WTC11 (cell line): ENCODE results near the gene FAXDC2. TPM values are rescaled to one million over a fixed set of nuclear protein-coding genes. Genes with fewer than 3 reads are reported as not detected.

Experiments
- ATAC-seq: fragments of 200-7000 bp; cut with Tn5 transposase; 2 replicates; pipeline ENCODE4 v1.10.0; 2021; ENCODE audit warnings: mild to moderate bottlenecking, moderate library complexity
- CTCF ChIA-PET: fragments of 300-600 bp; sonication (Branson Sonifier 250); formaldehyde crosslinking; loops from one replicate; lab custom pipeline; 2021; ENCODE audit warnings: antibody characterized with exemption; lab: Charles Lee
- POLR2A ChIA-PET: fragments of 350-600 bp; sonication (Branson Sonifier 250); formaldehyde crosslinking; loops from one replicate; lab custom pipeline; 2021; ENCODE audit warnings: antibody characterized with exemption; lab: Charles Lee
- DNase-seq: peaks from one replicate; pipeline ENCODE4 v3.0.0; 2021; ENCODE audit warnings: low spot score
- H3K27ac Mint-ChIP-seq: 2 replicates; pipeline ENCODE4 v1.8.0; 2021; ENCODE audit warnings: mixed read lengths
- H3K27me3 Mint-ChIP-seq: 2 replicates; pipeline ENCODE4 v1.8.0; 2021; ENCODE audit warnings: low read depth, mild to moderate bottlenecking, moderate library complexity, mixed read lengths
- H3K36me3 Mint-ChIP-seq: 2 replicates; pipeline ENCODE4 v1.8.0; 2021; ENCODE audit warnings: mixed read lengths
- H3K4me1 Mint-ChIP-seq: 2 replicates; pipeline ENCODE4 v1.8.0; 2022; ENCODE audit warnings: mixed read lengths
- H3K4me3 Mint-ChIP-seq: 2 replicates; pipeline ENCODE4 v1.8.0; 2021; ENCODE audit warnings: mild to moderate bottlenecking, moderate library complexity, mixed read lengths
- H3K9me3 Mint-ChIP-seq: 2 replicates; pipeline ENCODE4 v1.8.0; 2021; ENCODE audit warnings: mixed read lengths
- ATF1 ChIP-seq: sonication (generic); formaldehyde crosslinking; IDR thresholded peaks from 2 replicates; pipeline ENCODE4 v1.8.1; 2023; ENCODE audit warnings: mild to moderate bottlenecking, moderate library complexity, missing genetic modification reagents
- ETV6 ChIP-seq: sonication (generic); formaldehyde crosslinking; IDR thresholded peaks from 2 replicates; pipeline ENCODE4 v1.8.1; 2022; ENCODE audit warnings: mild to moderate bottlenecking, missing genetic modification reagents
- FOXJ3 ChIP-seq: sonication (generic); formaldehyde crosslinking; IDR thresholded peaks from 2 replicates; pipeline ENCODE4 v1.9.0; 2021; ENCODE audit warnings: missing genetic modification reagents, mild to moderate bottlenecking, borderline replicate concordance
- IRF2 ChIP-seq: sonication (generic); formaldehyde crosslinking; IDR thresholded peaks from 2 replicates; pipeline ENCODE4 v1.8.0; 2022; ENCODE audit warnings: low read depth, missing genetic modification reagents, borderline replicate concordance
- MYBL2 ChIP-seq: sonication (generic); formaldehyde crosslinking; IDR thresholded peaks from 2 replicates; pipeline ENCODE4 v1.8.1; 2023; ENCODE audit warnings: mild to moderate bottlenecking, moderate library complexity, missing genetic modification reagents
- NR1H2 ChIP-seq: sonication (generic); formaldehyde crosslinking; IDR thresholded peaks from 2 replicates; pipeline ENCODE4 v1.9.0; 2021; ENCODE audit warnings: mild to moderate bottlenecking, moderate library complexity, missing genetic modification reagents
- RORB ChIP-seq: fragments of 250-450 bp; sonication (Bioruptor Pico); IDR thresholded peaks from 2 replicates; pipeline ENCODE4 v1.9.0; 2021; ENCODE audit warnings: mild to moderate bottlenecking
- SMAD3 ChIP-seq: sonication (generic); formaldehyde crosslinking; IDR thresholded peaks from 2 replicates; pipeline ENCODE4 v1.8.0; 2022; ENCODE audit warnings: missing genetic modification reagents, mild to moderate bottlenecking, borderline replicate concordance
- SMAD4 ChIP-seq: sonication (generic); formaldehyde crosslinking; IDR thresholded peaks from 2 replicates; pipeline ENCODE4 v1.8.0; 2022; ENCODE audit warnings: mild to moderate bottlenecking, missing genetic modification reagents
- ZNF232 ChIP-seq: sonication (generic); formaldehyde crosslinking; IDR thresholded peaks from 2 replicates; pipeline ENCODE4 v1.8.0; 2022; ENCODE audit warnings: mild to moderate bottlenecking, missing genetic modification reagents
- ZNF317 ChIP-seq: sonication (generic); formaldehyde crosslinking; IDR thresholded peaks from 2 replicates; pipeline ENCODE4 v1.8.1; 2023; ENCODE audit warnings: low read depth, mild to moderate bottlenecking, moderate library complexity, missing genetic modification reagents, borderline replicate concordance
- ZNF671 ChIP-seq: fragments of 250-450 bp; sonication (Bioruptor Pico); IDR thresholded peaks from 2 replicates; pipeline ENCODE4 v1.8.0; 2021; ENCODE audit warnings: mild to moderate bottlenecking
- total RNA-seq: library from RNA; stranded (reverse); gene quantifications from 3 replicates; pipeline ENCODE4 v1.2.3, GENCODE V29; 2021
- TF ChIP-seq, protein P1 (sequence below): sonication (generic); formaldehyde crosslinking; IDR thresholded peaks from 2 replicates; pipeline ENCODE4 v1.8.1; 2023; ENCODE audit warnings: mild to moderate bottlenecking, missing genetic modification reagents, moderate library complexity
- TF ChIP-seq, protein P2 (sequence below): sonication (generic); formaldehyde crosslinking; IDR thresholded peaks from 2 replicates; pipeline ENCODE4 v1.8.1; 2023; ENCODE audit warnings: mild to moderate bottlenecking, missing genetic modification reagents
- TF ChIP-seq, protein P3 (sequence below): sonication (generic); formaldehyde crosslinking; IDR thresholded peaks from 2 replicates; pipeline ENCODE4 v1.8.0; 2022; ENCODE audit warnings: mild to moderate bottlenecking, missing genetic modification reagents
- TF ChIP-seq, protein P4 (sequence below): sonication (generic); formaldehyde crosslinking; IDR thresholded peaks from 2 replicates; pipeline ENCODE4 v1.8.1; 2022; ENCODE audit warnings: mild to moderate bottlenecking, moderate library complexity, missing genetic modification reagents
- TF ChIP-seq, protein P5 (sequence below): sonication (generic); formaldehyde crosslinking; IDR thresholded peaks from 2 replicates; pipeline ENCODE4 v1.8.1; 2023; ENCODE audit warnings: mild to moderate bottlenecking, missing genetic modification reagents, borderline replicate concordance
- TF ChIP-seq, protein P6 (sequence below): sonication (generic); formaldehyde crosslinking; IDR thresholded peaks from 2 replicates; pipeline ENCODE4 v1.8.0; 2022; ENCODE audit warnings: mild to moderate bottlenecking, missing genetic modification reagents

FAXDC2 gene
- total RNA-seq, 1 experiment from 2014 or later, result 3.9 TPM

DNA sequence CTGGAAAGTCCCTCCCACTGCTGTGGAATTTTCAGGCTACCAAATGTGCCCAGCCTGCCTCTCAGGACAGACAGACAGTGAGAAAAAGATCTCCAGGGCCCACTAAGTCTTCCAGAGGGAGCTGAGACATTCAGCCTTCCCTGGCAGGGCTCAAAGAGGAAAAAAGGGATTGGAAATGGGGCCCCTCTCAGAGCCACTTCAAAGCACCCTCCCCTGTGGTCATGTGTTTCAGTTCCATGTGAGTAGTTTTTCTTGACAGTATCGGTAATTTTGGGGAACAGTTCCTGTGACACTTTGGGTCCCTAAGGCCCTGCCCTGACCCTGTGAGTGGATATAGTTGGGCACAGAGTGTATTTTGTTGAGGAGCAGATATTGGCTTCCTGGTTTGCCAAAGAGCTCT lies 70.3 kb downstream of the FAXDC2 start:
- H3K27me3 Mint-ChIP-seq, result no peaks in the 10 kb centered on the region
- TF ChIP-seq, protein P1, sequence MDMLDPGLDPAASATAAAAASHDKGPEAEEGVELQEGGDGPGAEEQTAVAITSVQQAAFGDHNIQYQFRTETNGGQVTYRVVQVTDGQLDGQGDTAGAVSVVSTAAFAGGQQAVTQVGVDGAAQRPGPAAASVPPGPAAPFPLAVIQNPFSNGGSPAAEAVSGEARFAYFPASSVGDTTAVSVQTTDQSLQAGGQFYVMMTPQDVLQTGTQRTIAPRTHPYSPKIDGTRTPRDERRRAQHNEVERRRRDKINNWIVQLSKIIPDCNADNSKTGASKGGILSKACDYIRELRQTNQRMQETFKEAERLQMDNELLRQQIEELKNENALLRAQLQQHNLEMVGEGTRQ (CRISPR knock-in tag), result no peak
- TF ChIP-seq ETV6 (CRISPR knock-in tag) (no peak), IRF2 (no peak), ATF1 (CRISPR knock-in tag) (no peak), ZNF671 (CRISPR knock-in tag) (no peak), NR1H2 (no peak), MYBL2 (CRISPR knock-in tag) (no peak), FOXJ3 (CRISPR knock-in tag) (no peak), RORB (CRISPR knock-in tag) (no peak), ZNF232 (CRISPR knock-in tag) (no peak), ZNF317 (CRISPR knock-in tag) (no peak)
- TF ChIP-seq, protein P2, sequence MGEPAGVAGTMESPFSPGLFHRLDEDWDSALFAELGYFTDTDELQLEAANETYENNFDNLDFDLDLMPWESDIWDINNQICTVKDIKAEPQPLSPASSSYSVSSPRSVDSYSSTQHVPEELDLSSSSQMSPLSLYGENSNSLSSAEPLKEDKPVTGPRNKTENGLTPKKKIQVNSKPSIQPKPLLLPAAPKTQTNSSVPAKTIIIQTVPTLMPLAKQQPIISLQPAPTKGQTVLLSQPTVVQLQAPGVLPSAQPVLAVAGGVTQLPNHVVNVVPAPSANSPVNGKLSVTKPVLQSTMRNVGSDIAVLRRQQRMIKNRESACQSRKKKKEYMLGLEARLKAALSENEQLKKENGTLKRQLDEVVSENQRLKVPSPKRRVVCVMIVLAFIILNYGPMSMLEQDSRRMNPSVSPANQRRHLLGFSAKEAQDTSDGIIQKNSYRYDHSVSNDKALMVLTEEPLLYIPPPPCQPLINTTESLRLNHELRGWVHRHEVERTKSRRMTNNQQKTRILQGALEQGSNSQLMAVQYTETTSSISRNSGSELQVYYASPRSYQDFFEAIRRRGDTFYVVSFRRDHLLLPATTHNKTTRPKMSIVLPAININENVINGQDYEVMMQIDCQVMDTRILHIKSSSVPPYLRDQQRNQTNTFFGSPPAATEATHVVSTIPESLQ (CRISPR knock-in tag), result no peak
- TF ChIP-seq, protein P3, sequence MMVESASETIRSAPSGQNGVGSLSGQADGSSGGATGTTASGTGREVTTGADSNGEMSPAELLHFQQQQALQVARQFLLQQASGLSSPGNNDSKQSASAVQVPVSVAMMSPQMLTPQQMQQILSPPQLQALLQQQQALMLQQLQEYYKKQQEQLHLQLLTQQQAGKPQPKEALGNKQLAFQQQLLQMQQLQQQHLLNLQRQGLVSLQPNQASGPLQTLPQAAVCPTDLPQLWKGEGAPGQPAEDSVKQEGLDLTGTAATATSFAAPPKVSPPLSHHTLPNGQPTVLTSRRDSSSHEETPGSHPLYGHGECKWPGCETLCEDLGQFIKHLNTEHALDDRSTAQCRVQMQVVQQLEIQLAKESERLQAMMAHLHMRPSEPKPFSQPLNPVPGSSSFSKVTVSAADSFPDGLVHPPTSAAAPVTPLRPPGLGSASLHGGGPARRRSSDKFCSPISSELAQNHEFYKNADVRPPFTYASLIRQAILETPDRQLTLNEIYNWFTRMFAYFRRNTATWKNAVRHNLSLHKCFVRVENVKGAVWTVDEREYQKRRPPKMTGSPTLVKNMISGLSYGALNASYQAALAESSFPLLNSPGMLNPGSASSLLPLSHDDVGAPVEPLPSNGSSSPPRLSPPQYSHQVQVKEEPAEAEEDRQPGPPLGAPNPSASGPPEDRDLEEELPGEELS (CRISPR knock-in tag), result no peak
- TF ChIP-seq, protein P4, sequence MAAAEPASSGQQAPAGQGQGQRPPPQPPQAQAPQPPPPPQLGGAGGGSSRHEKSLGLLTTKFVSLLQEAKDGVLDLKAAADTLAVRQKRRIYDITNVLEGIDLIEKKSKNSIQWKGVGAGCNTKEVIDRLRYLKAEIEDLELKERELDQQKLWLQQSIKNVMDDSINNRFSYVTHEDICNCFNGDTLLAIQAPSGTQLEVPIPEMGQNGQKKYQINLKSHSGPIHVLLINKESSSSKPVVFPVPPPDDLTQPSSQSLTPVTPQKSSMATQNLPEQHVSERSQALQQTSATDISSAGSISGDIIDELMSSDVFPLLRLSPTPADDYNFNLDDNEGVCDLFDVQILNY (CRISPR knock-in tag), result no peak
- TF ChIP-seq, protein P5, sequence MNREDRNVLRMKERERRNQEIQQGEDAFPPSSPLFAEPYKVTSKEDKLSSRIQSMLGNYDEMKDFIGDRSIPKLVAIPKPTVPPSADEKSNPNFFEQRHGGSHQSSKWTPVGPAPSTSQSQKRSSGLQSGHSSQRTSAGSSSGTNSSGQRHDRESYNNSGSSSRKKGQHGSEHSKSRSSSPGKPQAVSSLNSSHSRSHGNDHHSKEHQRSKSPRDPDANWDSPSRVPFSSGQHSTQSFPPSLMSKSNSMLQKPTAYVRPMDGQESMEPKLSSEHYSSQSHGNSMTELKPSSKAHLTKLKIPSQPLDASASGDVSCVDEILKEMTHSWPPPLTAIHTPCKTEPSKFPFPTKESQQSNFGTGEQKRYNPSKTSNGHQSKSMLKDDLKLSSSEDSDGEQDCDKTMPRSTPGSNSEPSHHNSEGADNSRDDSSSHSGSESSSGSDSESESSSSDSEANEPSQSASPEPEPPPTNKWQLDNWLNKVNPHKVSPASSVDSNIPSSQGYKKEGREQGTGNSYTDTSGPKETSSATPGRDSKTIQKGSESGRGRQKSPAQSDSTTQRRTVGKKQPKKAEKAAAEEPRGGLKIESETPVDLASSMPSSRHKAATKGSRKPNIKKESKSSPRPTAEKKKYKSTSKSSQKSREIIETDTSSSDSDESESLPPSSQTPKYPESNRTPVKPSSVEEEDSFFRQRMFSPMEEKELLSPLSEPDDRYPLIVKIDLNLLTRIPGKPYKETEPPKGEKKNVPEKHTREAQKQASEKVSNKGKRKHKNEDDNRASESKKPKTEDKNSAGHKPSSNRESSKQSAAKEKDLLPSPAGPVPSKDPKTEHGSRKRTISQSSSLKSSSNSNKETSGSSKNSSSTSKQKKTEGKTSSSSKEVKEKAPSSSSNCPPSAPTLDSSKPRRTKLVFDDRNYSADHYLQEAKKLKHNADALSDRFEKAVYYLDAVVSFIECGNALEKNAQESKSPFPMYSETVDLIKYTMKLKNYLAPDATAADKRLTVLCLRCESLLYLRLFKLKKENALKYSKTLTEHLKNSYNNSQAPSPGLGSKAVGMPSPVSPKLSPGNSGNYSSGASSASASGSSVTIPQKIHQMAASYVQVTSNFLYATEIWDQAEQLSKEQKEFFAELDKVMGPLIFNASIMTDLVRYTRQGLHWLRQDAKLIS (CRISPR knock-in tag), result no peak
- no peak for ATAC-seq
- H3K9me3 Mint-ChIP-seq, result no peaks in the 10 kb centered on the region
- peaks cover 81% of the 10 kb centered on the region for H3K4me1 Mint-ChIP-seq
- peak overlapping the region; percentile 91 for H3K27ac Mint-ChIP-seq
- H3K36me3 Mint-ChIP-seq, result 0 out of 2 replicates have a peak, but pooled peaks cover 4% of the 10 kb centered on the region
- ChIA-PET CTCF (interaction anchor here (0.5 to 2.0 kb wide), 2 partner anchors 40 to 130 kb away, joined by 3 to 7 read pairs; no protein-coding TSS in a partner anchor), POLR2A (interaction anchor here (0.5 to 0.9 kb wide), 2 partner anchors 8 to 9 kb away, joined by 3 read pairs; no protein-coding TSS in a partner anchor)
- no peak overlapping the region for H3K4me3 Mint-ChIP-seq
- DNase-seq, result no peak

DNA sequence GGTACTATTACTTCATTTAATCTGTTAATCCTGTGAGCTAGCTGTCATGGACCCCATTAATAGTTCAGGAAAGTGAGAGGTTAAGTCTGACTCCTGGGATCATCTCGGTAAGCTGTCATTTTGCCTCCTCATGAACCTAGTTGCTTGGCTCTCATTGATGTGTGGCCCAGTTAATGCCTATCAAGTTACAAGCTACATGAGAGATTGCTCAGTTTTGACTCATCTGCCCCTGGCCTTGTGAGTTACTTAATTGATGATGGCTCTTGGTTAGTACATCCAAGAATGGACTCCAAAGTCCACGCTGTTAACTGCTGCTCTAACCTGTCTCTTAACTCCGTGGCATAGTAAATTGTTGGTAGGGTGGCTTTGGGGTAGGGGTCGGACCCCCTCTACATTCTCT lies 71.3 kb downstream of the FAXDC2 start:
- ChIA-PET CTCF (interaction anchor here (1.4 kb wide), 1 partner anchor 129 kb away, joined by 3 read pairs; no protein-coding TSS in a partner anchor), POLR2A (no interaction called here)
- 0 out of 2 replicates have a peak, but pooled peaks cover 4% of the 10 kb centered on the region for H3K36me3 Mint-ChIP-seq
- H3K9me3 Mint-ChIP-seq, result no peaks in the 10 kb centered on the region
- no peak for ATAC-seq
- TF ChIP-seq SMAD3, result no peak
- TF ChIP-seq SMAD4, result no peak
- TF ChIP-seq, protein P6, sequence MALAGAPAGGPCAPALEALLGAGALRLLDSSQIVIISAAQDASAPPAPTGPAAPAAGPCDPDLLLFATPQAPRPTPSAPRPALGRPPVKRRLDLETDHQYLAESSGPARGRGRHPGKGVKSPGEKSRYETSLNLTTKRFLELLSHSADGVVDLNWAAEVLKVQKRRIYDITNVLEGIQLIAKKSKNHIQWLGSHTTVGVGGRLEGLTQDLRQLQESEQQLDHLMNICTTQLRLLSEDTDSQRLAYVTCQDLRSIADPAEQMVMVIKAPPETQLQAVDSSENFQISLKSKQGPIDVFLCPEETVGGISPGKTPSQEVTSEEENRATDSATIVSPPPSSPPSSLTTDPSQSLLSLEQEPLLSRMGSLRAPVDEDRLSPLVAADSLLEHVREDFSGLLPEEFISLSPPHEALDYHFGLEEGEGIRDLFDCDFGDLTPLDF (CRISPR knock-in tag), result no peak
- no peak for DNase-seq
- peak overlapping the region; percentile 63; the same call in 1 of the 2 replicates for H3K27ac Mint-ChIP-seq
- no peaks in the 10 kb centered on the region for H3K27me3 Mint-ChIP-seq
- peaks cover 81% of the 10 kb centered on the region for H3K4me1 Mint-ChIP-seq
- H3K4me3 Mint-ChIP-seq, result no peak overlapping the region
